NT2/D1 (cell line): ENCODE results near the gene DYNC2H1.

Experiments
- YY1 ChIP-seq: IDR thresholded peaks from 2 replicates; pipeline ENCODE4 v1.6.1; 2011; ENCODE audit not compliant: insufficient read length, insufficient read depth
- ZNF274 ChIP-seq: IDR thresholded peaks from 2 replicates; pipeline ENCODE4 v1.6.1; 2011; ENCODE audit warnings: mild to moderate bottlenecking, low read depth, low read length

DNA sequence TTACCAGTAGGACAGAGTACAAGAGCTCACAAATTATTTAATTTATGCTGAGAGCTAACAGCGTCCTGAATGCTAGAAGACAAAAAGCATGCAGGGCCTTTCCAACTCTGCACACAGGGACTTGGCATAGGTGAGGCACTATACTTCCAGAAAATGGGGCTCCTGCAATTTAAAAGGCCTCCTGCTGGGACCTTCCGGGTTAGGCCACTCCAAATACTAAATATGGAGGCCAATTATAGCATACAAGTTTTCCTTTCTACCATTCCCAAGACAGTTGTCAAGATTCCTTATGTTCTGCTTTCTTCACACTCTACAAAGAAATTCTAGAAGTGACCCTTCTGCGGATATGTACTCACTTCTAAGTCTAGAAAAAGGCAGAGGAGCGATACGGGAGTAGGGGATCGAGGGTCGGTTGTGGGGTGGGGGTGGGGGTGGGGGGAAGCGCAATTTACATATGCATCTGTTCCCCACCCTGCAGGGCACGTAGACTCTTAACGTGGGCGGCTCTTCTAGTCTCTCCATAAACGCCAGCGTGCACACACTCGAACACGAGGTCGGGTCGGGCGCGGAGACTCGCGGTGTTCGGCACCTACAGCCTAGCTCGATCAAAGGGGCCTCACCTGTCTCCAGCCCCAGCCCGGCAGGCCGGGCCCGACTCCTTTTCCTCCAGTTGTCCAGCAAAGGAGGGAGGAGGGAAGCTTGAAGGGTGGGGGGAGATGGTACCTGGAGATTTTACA lies 18.0 kb upstream of the DYNC2H1 start:
- TF ChIP-seq YY1 (no peak), ZNF274 (no peak)
